Measurements from ENCODE around the gene PLK3. TPM values are rescaled to one million over a fixed set of nuclear protein-coding genes. Genes with fewer than 3 reads are reported as not detected.

The PLK3 gene
- total RNA-seq, 2 donors from 2014 or later: 3.3 to 9.0 TPM

DNA sequence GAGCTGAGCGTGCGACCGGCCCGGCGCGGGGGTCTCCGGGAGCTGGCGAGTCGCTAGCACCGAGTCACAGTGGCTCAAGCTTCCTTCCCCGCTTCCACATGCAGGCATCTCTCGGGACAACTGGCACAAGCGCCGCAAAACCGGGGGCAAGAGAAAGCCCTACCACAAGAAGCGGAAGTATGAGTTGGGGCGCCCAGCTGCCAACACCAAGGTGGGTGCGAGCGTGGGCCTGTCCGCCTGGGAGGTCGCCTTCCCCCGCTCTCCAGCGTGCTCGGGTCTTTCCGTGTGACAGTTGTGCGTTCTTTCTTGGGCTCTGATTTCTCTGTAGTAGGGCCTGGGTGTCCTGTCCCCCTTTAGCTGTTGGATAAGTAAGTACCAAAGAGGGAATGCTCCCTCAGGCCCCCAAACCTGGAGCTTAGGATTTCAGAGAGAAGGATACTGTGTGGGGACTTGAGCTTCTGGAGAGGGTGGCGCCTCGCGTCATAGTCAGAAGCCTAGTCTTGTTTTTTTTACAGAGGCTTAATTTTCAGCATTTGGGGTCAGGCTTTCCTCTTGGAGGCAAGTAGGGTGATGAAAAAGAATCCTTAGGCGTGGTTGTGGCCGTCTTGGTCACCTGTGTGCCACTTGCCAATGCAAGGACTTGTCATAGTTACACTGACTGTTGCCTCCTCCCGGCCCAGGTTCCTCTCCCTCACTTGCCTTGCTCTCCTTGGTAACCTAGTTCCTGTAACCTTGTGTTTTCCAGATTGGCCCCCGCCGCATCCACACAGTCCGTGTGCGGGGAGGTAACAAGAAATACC is 24.0 kb upstream of the PLK3 start:
- H3K9me3 ChIP-seq (ENCODE audit: control insufficient read depth, low read length): no peaks in the 10 kb centered on the region
- no peaks in the 10 kb centered on the region for H3K27me3 Mint-ChIP-seq (ENCODE audit: insufficient read depth)
- peak overlapping the region; percentile 94 for H3K27ac ChIP-seq (ENCODE audit: low read depth, low read length)
- no peaks in the 10 kb centered on the region for H3K9me3 Mint-ChIP-seq
- H3K4me3 Mint-ChIP-seq: peak overlapping the region; percentile 87
- TF ChIP-seq, protein P1, sequence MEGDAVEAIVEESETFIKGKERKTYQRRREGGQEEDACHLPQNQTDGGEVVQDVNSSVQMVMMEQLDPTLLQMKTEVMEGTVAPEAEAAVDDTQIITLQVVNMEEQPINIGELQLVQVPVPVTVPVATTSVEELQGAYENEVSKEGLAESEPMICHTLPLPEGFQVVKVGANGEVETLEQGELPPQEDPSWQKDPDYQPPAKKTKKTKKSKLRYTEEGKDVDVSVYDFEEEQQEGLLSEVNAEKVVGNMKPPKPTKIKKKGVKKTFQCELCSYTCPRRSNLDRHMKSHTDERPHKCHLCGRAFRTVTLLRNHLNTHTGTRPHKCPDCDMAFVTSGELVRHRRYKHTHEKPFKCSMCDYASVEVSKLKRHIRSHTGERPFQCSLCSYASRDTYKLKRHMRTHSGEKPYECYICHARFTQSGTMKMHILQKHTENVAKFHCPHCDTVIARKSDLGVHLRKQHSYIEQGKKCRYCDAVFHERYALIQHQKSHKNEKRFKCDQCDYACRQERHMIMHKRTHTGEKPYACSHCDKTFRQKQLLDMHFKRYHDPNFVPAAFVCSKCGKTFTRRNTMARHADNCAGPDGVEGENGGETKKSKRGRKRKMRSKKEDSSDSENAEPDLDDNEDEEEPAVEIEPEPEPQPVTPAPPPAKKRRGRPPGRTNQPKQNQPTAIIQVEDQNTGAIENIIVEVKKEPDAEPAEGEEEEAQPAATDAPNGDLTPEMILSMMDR (conservative IDR thresholded peaks at IDR 0.05): no peak
- peak overlapping the region; percentile 94 for H3K27ac Mint-ChIP-seq
- peak overlapping the region; percentile 98 for H3K4me3 ChIP-seq (ENCODE audit: low read length)
- peaks cover 17% of the 10 kb centered on the region for H3K4me1 Mint-ChIP-seq
- peak overlapping the region; percentile 98 for H3K9ac ChIP-seq (ENCODE audit: extremely low read depth, low read length, poor library complexity, severe bottlenecking)
- WGBS, 2 experiments (ENCODE audit: insufficient coverage in 1 of 2, insufficient read length in 1 of 2): 3 to 8% methylated on average over 15 to 36 of the region's 36 CpGs
- peaks cover 38% of the 10 kb centered on the region for H3K36me3 ChIP-seq (ENCODE audit: control insufficient read depth, insufficient read depth, low read length)
- no peaks in the 10 kb centered on the region for H3K4me1 ChIP-seq (ENCODE audit: control insufficient read depth, insufficient read depth, low read length)
- peaks cover 49% of the 10 kb centered on the region for H3K36me3 Mint-ChIP-seq (ENCODE audit: low read depth)
- no peaks in the 10 kb centered on the region for H3K27me3 ChIP-seq (ENCODE audit: control insufficient read depth, insufficient read depth, low read length, poor library complexity, severe bottlenecking)
- DNase-seq: no peak

DNA sequence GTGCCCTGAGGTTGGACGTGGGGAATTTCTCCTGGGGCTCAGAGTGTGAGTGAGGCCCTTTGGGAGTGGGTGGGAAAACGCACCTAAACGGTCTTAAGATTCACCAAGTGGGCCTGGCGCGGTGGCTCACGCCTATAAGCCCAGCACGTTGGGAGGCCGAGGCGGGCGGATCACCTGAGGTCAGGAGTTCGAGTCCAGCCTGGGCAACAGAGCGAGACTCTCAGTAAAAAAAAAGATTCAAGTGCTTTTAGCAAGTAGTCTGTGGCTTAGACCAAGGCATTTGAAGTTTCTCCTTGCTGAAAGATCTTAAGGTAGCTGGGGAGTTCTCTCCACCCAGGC is 23.5 kb upstream of the PLK3 start:
- H3K36me3 Mint-ChIP-seq (ENCODE audit: low read depth): peaks cover 55% of the 10 kb centered on the region
- TF ChIP-seq, protein P1 (conservative IDR thresholded peaks at IDR 0.05): no peak

DNA sequence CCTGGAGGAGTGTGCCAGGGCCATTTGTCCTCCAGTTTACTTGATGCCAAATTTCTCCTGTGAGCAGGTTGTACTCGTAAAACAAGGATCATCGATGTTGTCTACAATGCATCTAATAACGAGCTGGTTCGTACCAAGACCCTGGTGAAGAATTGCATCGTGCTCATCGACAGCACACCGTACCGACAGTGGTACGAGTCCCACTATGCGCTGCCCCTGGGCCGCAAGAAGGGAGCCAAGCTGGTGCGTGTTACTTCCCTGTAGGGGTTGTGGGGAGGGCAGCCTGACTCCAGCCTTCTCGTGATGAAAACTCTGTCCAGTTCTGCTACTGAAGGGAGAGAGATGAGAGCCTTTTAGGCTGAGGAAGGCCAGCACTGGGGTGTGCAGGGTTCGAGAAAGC is 22.6 kb upstream of the PLK3 start:
- peaks cover 57% of the 10 kb centered on the region for H3K36me3 Mint-ChIP-seq (ENCODE audit: low read depth)
- peaks cover 17% of the 10 kb centered on the region for H3K4me1 Mint-ChIP-seq
- Histone ChIP-seq H3K4me1 (ENCODE audit: control insufficient read depth, insufficient read depth, low read length) (no peaks in the 10 kb centered on the region), H3K27ac (ENCODE audit: low read depth, low read length) (no peak overlapping the region), H3K9ac (ENCODE audit: extremely low read depth, low read length, poor library complexity, severe bottlenecking) (peak overlapping the region; percentile 98), H3K9me3 (ENCODE audit: control insufficient read depth, low read length) (no peaks in the 10 kb centered on the region), H3K36me3 (ENCODE audit: control insufficient read depth, insufficient read depth, low read length) (peaks cover 38% of the 10 kb centered on the region), H3K4me3 (ENCODE audit: low read length) (peak overlapping the region; percentile 98), H3K27me3 (ENCODE audit: control insufficient read depth, insufficient read depth, low read length, poor library complexity, severe bottlenecking) (no peaks in the 10 kb centered on the region)
- H3K27me3 Mint-ChIP-seq (ENCODE audit: insufficient read depth): no peaks in the 10 kb centered on the region
- peak overlapping the region; percentile 73 for H3K27ac Mint-ChIP-seq
- TF ChIP-seq, protein P1 (conservative IDR thresholded peaks at IDR 0.05): no peak
- H3K9me3 Mint-ChIP-seq: no peaks in the 10 kb centered on the region
- peak overlapping the region; percentile 87 for H3K4me3 Mint-ChIP-seq
- WGBS, 2 experiments (ENCODE audit: insufficient coverage in 1 of 2, insufficient read length in 1 of 2): 94 to 97% methylated on average over 12 to 14 of the region's 14 CpGs
- DNase-seq: no peak

More for the DNA sequence above, 23.5 kb upstream of the PLK3 start:
- H3K36me3 ChIP-seq (ENCODE audit: control insufficient read depth, insufficient read depth, low read length): peaks cover 38% of the 10 kb centered on the region
- peak overlapping the region; percentile 98 for H3K4me3 ChIP-seq (ENCODE audit: low read length)
- H3K4me3 Mint-ChIP-seq: peak overlapping the region; percentile 87
- H3K27me3 Mint-ChIP-seq (ENCODE audit: insufficient read depth): no peaks in the 10 kb centered on the region
- H3K9ac ChIP-seq (ENCODE audit: extremely low read depth, low read length, poor library complexity, severe bottlenecking): peak overlapping the region; percentile 98
- DNase-seq: no peak
- H3K27me3 ChIP-seq (ENCODE audit: control insufficient read depth, insufficient read depth, low read length, poor library complexity, severe bottlenecking): no peaks in the 10 kb centered on the region
- H3K9me3 ChIP-seq (ENCODE audit: control insufficient read depth, low read length): no peaks in the 10 kb centered on the region
- H3K27ac Mint-ChIP-seq: peak overlapping the region; percentile 94
- WGBS, 2 experiments (ENCODE audit: insufficient coverage in 1 of 2, insufficient read length in 1 of 2): 43 to 56% methylated on average over 9 to 12 of the region's 12 CpGs
- no peaks in the 10 kb centered on the region for H3K9me3 Mint-ChIP-seq
- no peaks in the 10 kb centered on the region for H3K4me1 ChIP-seq (ENCODE audit: control insufficient read depth, insufficient read depth, low read length)
- H3K4me1 Mint-ChIP-seq: peaks cover 17% of the 10 kb centered on the region
- H3K27ac ChIP-seq (ENCODE audit: low read depth, low read length): no peak overlapping the region
